ENCODE data around the gene INPP4A. TPM values are rescaled to one million over a fixed set of nuclear protein-coding genes. Genes with fewer than 3 reads are reported as not detected.

Gene INPP4A
- total and polyA plus RNA-seq, 2 experiments from 2014 or later: 7.9 to 13.1 TPM

GRCh38 chr2:98560256-98560771 lies 115.7 kb downstream of the INPP4A start:
- no peak overlapping the region for H3K4me2 ChIP-seq
- WGBS (ENCODE audit: low lambda C conversion rate, missing lambda C conversion rate): 96% methylated on average over 9 of the region's 9 CpGs
- peak; percentile 33 for DNase-seq (ENCODE audit: low spot score)
- H3K27me3 ChIP-seq: no peaks in the 10 kb centered on the region
- no peak overlapping the region for H3K4me3 ChIP-seq
- TF ChIP-seq EZH2 (IDR thresholded peaks at IDR 0.05; ENCODE audit: borderline replicate concordance) (no peak), CTCF (IDR thresholded peaks at IDR 0.05; ENCODE audit: poor library complexity) (no peak), EZH2phosphoT487 (IDR thresholded peaks at IDR 0.05; ENCODE audit: low read depth, severe bottlenecking, unreplicated experiment) (no peak)
- no peak overlapping the region for H3K27ac ChIP-seq
- H4K20me1 ChIP-seq (ENCODE audit: insufficient read depth, poor library complexity, severe bottlenecking): no peaks in the 10 kb centered on the region
- H2AFZ ChIP-seq: no peak overlapping the region
- no peaks in the 10 kb centered on the region for H3K9me2 ChIP-seq (replicated peaks; ENCODE audit: insufficient read depth)
- no peaks in the 10 kb centered on the region for H3K79me2 ChIP-seq
- H3K36me3 ChIP-seq (replicated peaks; ENCODE audit: insufficient read depth, low read depth): no peaks in the 10 kb centered on the region
- H3K4me1 ChIP-seq (ENCODE audit: insufficient read depth): no peaks in the 10 kb centered on the region
- H3K9me3 ChIP-seq (ENCODE audit: low read depth): no peaks in the 10 kb centered on the region

- no peaks in the 10 kb centered on the region for H4K20me1 ChIP-seq (ENCODE audit: insufficient read depth, poor library complexity, severe bottlenecking)
- no peaks in the 10 kb centered on the region for H3K79me2 ChIP-seq
- H3K4me1 ChIP-seq (ENCODE audit: insufficient read depth): no peaks in the 10 kb centered on the region
- TF ChIP-seq EZH2 (IDR thresholded peaks at IDR 0.05; ENCODE audit: borderline replicate concordance): no peak
- no peak for TF ChIP-seq EZH2phosphoT487 (IDR thresholded peaks at IDR 0.05; ENCODE audit: low read depth, severe bottlenecking, unreplicated experiment)
- TF ChIP-seq CTCF (IDR thresholded peaks at IDR 0.05; ENCODE audit: poor library complexity): no peak
- H2AFZ ChIP-seq: no peak overlapping the region
- DNase-seq (ENCODE audit: low spot score): no peak
- 86% methylated on average over 9 of the region's 9 CpGs for WGBS (ENCODE audit: low lambda C conversion rate, missing lambda C conversion rate)
- H3K9me2 ChIP-seq (replicated peaks; ENCODE audit: insufficient read depth): no peaks in the 10 kb centered on the region
- H3K36me3 ChIP-seq (replicated peaks; ENCODE audit: insufficient read depth, low read depth): no peaks in the 10 kb centered on the region
- H3K4me2 ChIP-seq: no peak overlapping the region
- no peaks in the 10 kb centered on the region for H3K9me3 ChIP-seq (ENCODE audit: low read depth)
- no peak overlapping the region for H3K27ac ChIP-seq
- no peak overlapping the region for H3K4me3 ChIP-seq
- no peaks in the 10 kb centered on the region for H3K27me3 ChIP-seq
These were observed 116.4 kb downstream of the INPP4A start for GRCh38 chr2:98561018-98561417.

GRCh38 chr2:98561902-98562695 lies 117.4 kb downstream of the INPP4A start:
- H3K4me3 ChIP-seq: no peak overlapping the region
- H3K4me1 ChIP-seq (ENCODE audit: insufficient read depth): no peaks in the 10 kb centered on the region
- H2AFZ ChIP-seq: no peak overlapping the region
- no peak overlapping the region for H3K27ac ChIP-seq
- TF ChIP-seq EZH2 (IDR thresholded peaks at IDR 0.05; ENCODE audit: borderline replicate concordance) (no peak), EZH2phosphoT487 (IDR thresholded peaks at IDR 0.05; ENCODE audit: low read depth, severe bottlenecking, unreplicated experiment) (no peak), CTCF (IDR thresholded peaks at IDR 0.05; ENCODE audit: poor library complexity) (no peak)
- no peaks in the 10 kb centered on the region for H3K36me3 ChIP-seq (replicated peaks; ENCODE audit: insufficient read depth, low read depth)
- H3K4me2 ChIP-seq: no peak overlapping the region
- whole genome bisulfite sequencing (ENCODE audit: low lambda C conversion rate, missing lambda C conversion rate): 93% methylated on average over 13 of the region's 13 CpGs
- H3K9me3 ChIP-seq (ENCODE audit: low read depth): no peaks in the 10 kb centered on the region
- H3K9me2 ChIP-seq (replicated peaks; ENCODE audit: insufficient read depth): no peaks in the 10 kb centered on the region
- H3K79me2 ChIP-seq: no peaks in the 10 kb centered on the region
- H4K20me1 ChIP-seq (ENCODE audit: insufficient read depth, poor library complexity, severe bottlenecking): no peaks in the 10 kb centered on the region
- H3K27me3 ChIP-seq: no peaks in the 10 kb centered on the region
- DNase-seq (ENCODE audit: low spot score): no peak

All from hepatocyte (in vitro differentiated cells).